Calu3 (cell line): ENCODE data around the gene GOSR2. TPM values are rescaled to one million over a fixed set of nuclear protein-coding genes. Genes with fewer than 3 reads are reported as not detected.

Experiments used
- BruUV-seq: library from RNA; stranded (reverse); fragments of 400-500 nt; replicated peaks from 2 replicates; lab custom pipeline; 2021; lab: Mats Ljungman, UMichigan
- CTCF ChIA-PET: fragments of 300-600 bp; sonication (Branson Sonifier 250); formaldehyde crosslinking; loops from one replicate; lab custom pipeline; 2022; ENCODE audit warnings: antibody characterized with exemption; lab: Charles Lee
- DNase-seq: peaks from one replicate; pipeline ENCODE4 v3.0.0; 2022
- H3K27ac Mint-ChIP-seq: one replicate; pipeline ENCODE4 v1.8.0; 2022; ENCODE audit warnings: mixed read lengths; ENCODE audit not compliant: unreplicated experiment
- H3K27me3 Mint-ChIP-seq: one replicate; pipeline ENCODE4 v1.8.0; 2022; ENCODE audit warnings: mixed read lengths; ENCODE audit not compliant: unreplicated experiment
- H3K36me3 Mint-ChIP-seq: one replicate; pipeline ENCODE4 v1.8.0; 2022; ENCODE audit warnings: mild to moderate bottlenecking, moderate library complexity, mixed read lengths; ENCODE audit not compliant: insufficient read depth, unreplicated experiment
- H3K4me1 Mint-ChIP-seq: one replicate; pipeline ENCODE4 v1.8.0; 2022; ENCODE audit warnings: mild to moderate bottlenecking, low read depth, mixed read lengths; ENCODE audit not compliant: unreplicated experiment
- H3K4me3 Mint-ChIP-seq: one replicate; pipeline ENCODE4 v1.8.0; 2022; ENCODE audit warnings: mild to moderate bottlenecking, low read depth, moderate library complexity, mixed read lengths; ENCODE audit not compliant: unreplicated experiment
- H3K9me3 Mint-ChIP-seq: one replicate; pipeline ENCODE4 v1.8.0; 2022; ENCODE audit warnings: low read depth, mixed read lengths; ENCODE audit not compliant: unreplicated experiment
- intact Hi-C: fragments of 100-400 bp; cut with micrococcal nuclease; formaldehyde crosslinking; loops from one replicate; pipeline ENCODE4 v1.10.0; 2022; ENCODE audit not compliant: unreplicated experiment
- total RNA-seq: library from RNA; stranded (reverse); gene quantifications from 2 replicates; pipeline ENCODE4 v1.2.3, GENCODE V29; 2022
- TF ChIP-seq, protein P1 (sequence below): fragments of 200-600 bp; IDR thresholded peaks from one replicate; pipeline ENCODE4 v1.8.0; 2022; ENCODE audit warnings: antibody characterized with exemption; ENCODE audit not compliant: unreplicated experiment

Gene GOSR2
- total RNA-seq, 1 experiment from 2014 or later = 91.2 TPM

DNA sequence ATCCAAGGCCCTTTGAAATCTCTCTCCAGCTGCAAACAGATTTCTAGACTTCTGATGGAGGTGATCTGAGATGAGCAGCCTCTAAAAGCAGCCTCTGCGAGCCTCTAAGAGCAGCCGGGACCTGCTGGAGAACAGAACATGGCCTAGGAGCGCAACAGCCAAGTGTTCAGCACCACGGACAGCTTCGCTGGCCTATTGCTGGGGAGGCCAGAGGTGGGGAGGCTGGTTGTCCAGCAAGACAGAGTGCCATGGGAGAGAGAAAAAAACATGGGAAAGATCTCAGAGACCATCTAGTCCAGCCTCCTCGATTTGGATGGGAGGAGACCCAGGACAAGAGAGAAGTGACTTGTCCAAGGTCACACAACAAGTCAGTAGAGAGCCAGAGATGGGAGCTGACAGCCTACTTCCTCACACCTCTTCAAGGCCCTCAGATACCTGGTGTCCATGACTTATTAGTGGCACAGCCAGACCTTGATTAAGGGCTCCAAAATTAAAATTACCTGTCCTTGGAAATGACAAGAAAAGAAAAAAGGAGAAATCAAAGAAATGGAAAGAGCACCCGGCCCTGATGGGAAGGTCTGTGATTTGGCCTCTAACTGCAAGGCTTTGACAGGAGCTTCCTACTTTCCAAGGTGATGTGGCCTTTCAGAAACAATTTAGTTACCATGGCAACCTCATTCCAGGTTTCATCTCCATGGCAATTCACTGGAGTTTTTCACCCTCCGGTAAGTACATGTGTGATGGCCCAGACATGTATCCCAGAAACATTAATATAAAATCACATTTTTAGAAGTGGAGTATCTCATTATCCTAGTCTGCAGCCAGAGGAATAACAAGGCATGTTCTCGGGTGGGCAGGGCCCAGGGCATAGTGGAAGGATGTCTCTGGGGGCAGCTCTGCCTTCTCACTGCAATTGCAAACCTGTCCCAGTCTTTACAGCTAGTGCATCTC, 41.6 kb downstream of the GOSR2 start:
- peaks cover 24% of the 10 kb centered on the region for H3K27me3 Mint-ChIP-seq

DNA sequence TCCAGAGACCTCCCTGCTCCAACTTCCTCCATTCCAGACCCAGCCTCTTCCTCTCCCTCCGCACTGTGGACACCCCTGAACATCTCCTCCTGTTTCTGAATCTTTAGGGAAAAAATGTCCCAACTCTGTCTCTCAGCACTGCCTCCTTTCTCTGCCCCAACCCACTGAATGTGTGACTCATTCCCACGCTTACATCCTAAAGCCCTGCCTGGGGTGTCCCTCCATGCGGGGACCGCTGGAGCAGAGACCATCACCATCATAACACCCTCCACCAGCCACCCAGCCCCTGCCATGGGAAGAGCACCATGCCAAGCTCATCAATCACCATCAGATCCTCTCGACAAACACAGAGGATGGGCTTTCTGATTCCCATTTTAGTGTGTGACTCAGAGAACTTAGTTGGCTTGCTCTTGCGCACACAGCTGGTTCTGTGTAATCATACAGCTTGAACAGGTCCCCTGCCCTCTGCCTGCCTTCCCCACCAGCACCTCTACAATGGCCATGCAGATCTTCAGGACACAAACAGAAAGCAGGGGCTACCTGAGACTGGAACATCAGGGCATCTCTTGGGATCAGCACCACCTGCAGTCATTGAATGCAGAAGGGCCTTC, 45.4 kb downstream of the GOSR2 start:
- Mint-ChIP-seq H3K27me3 (peaks cover 24% of the 10 kb centered on the region), H3K36me3 (peaks cover 4% of the 10 kb centered on the region), H3K9me3 (no peaks in the 10 kb centered on the region), H3K27ac (no peak overlapping the region), H3K4me3 (no peak overlapping the region), H3K4me1 (no peaks in the 10 kb centered on the region)
- CTCF ChIA-PET = interaction anchor here (1.0 kb wide), 1 partner anchor 19 kb away, joined by 3 read pairs; no protein-coding TSS in a partner anchor
- intact Hi-C loops = no loop called here
- TF ChIP-seq, protein P1, sequence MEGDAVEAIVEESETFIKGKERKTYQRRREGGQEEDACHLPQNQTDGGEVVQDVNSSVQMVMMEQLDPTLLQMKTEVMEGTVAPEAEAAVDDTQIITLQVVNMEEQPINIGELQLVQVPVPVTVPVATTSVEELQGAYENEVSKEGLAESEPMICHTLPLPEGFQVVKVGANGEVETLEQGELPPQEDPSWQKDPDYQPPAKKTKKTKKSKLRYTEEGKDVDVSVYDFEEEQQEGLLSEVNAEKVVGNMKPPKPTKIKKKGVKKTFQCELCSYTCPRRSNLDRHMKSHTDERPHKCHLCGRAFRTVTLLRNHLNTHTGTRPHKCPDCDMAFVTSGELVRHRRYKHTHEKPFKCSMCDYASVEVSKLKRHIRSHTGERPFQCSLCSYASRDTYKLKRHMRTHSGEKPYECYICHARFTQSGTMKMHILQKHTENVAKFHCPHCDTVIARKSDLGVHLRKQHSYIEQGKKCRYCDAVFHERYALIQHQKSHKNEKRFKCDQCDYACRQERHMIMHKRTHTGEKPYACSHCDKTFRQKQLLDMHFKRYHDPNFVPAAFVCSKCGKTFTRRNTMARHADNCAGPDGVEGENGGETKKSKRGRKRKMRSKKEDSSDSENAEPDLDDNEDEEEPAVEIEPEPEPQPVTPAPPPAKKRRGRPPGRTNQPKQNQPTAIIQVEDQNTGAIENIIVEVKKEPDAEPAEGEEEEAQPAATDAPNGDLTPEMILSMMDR = no peak
- DNase-seq = no peak
- no TSS peak for BruUV-seq

More for the DNA sequence above, 41.6 kb downstream of the GOSR2 start:
- no peak for DNase-seq
- no TSS peak for BruUV-seq
- no peak overlapping the region for H3K4me3 Mint-ChIP-seq
- peaks cover 4% of the 10 kb centered on the region for H3K36me3 Mint-ChIP-seq
- TF ChIP-seq, protein P1 = no peak
- H3K4me1 Mint-ChIP-seq = peaks cover 8% of the 10 kb centered on the region
- no peak overlapping the region for H3K27ac Mint-ChIP-seq
- intact Hi-C loops = no loop called here
- no peaks in the 10 kb centered on the region for H3K9me3 Mint-ChIP-seq
- CTCF ChIA-PET = no interaction called here

DNA sequence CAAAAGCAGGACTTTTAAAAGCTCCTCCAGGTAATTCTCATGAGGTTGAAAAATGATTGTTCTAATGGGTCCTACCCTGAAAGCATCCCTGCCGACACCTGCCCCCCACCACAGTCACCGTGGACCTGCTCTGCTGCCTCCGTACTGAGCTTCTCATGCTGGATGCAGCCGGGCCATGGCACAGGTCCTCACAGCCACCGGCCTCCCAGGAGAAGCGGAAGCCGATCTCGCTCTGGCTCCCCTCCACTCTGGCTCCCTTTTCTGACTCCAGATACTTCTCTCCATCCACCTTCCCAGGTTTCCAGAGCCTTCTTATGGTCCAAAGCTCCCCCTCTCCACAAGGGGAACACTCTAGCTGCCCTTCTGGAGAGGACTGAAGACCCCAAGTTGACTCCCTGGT, 45.9 kb downstream of the GOSR2 start:
- Mint-ChIP-seq H3K36me3 (peaks cover 4% of the 10 kb centered on the region), H3K27me3 (peaks cover 28% of the 10 kb centered on the region), H3K4me1 (no peaks in the 10 kb centered on the region), H3K27ac (no peak overlapping the region), H3K9me3 (no peaks in the 10 kb centered on the region), H3K4me3 (no peak overlapping the region)
- DNase-seq = no peak
- intact Hi-C loops = no loop called here
- TF ChIP-seq, protein P1 = no peak
- CTCF ChIA-PET = interaction anchor here (1.0 kb wide), 1 partner anchor 20 kb away, joined by 3 read pairs; no protein-coding TSS in a partner anchor
- no TSS peak for BruUV-seq

DNA sequence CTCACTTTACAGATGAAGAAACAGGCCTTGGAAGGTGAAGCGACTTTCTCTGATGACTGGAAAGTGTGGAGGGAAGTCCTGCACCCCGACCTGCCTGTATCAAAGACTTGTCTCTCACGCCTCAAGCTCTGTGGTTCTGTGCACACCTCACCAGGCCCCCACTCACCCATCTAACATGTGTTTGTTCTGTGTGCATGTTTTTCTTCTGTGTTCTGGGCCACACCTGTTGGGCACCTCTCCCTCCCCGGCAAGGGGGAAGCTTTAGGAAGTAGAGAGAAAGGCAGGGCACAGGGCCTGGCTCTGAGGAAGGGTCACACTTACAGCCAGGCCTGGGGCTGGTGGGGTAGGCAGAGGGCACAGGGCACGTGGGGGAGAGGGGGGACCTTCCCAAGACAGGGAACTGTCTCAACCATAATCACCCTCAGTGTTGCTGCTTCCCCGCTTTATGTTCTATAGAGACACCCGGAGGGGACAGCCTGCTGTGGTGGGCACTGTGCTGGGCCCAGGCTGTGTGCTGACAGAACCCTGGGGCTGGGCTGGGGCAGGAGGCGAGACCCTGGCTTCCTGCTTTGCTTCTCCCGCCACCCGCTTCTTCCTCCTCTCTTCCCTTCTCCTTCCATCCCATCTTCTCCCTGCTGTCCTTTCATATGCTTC, 48.8 kb downstream of the GOSR2 start:
- no peak overlapping the region for H3K4me3 Mint-ChIP-seq
- peaks cover 41% of the 10 kb centered on the region for H3K27me3 Mint-ChIP-seq
- no peaks in the 10 kb centered on the region for H3K36me3 Mint-ChIP-seq
- TF ChIP-seq, protein P1 = no peak
- intact Hi-C loops = no loop called here
- no peaks in the 10 kb centered on the region for H3K9me3 Mint-ChIP-seq
- no peak overlapping the region for H3K27ac Mint-ChIP-seq
- CTCF ChIA-PET = no interaction called here
- DNase-seq = no peak
- no TSS peak for BruUV-seq
- H3K4me1 Mint-ChIP-seq = no peaks in the 10 kb centered on the region
